Measurements from ENCODE around the gene RSPO1.
A peak's percentile ranks its signal among the peaks of the same experiment; 100 is the strongest.
"Not testable (repeated sequence)": the region's sequence is repeated elsewhere in the genome, so short reads cannot be mapped to it uniquely, and the experiment has no call there.

The RSPO1 gene

GRCh38 chr1:37634244-37634991, at the start of gene RSPO1:
TSS of gene RSPO1 (minus strand) at chr1:37634892. CDS start at chr1:37629661, 5,231 bp downstream.
- DNase-seq: no peak

- DNase-seq: not testable (repeated sequence)
These were observed 49.5 kb upstream of the RSPO1 start for GRCh38 chr1:37684182-37684581.

GRCh38 chr1:37682334-37682987, 47.8 kb upstream of the RSPO1 start:
- peak; percentile 41 to 76 (median 72) for DNase-seq

- no peak for DNase-seq
These were observed 46.2 kb upstream of the RSPO1 start for GRCh38 chr1:37680933-37681332.

GRCh38 chr1:37677808-37678207, 43.1 kb upstream of the RSPO1 start:
- no peak for DNase-seq

GRCh38 chr1:37677143-37677439, 42.4 kb upstream of the RSPO1 start:
- DNase-seq: no peak

GRCh38 chr1:37676281-37677142, 41.8 kb upstream of the RSPO1 start:
- no peak for DNase-seq

- peak; percentile 37 to 79 (median 50) for DNase-seq
These were observed 39.2 kb upstream of the RSPO1 start for GRCh38 chr1:37673920-37674319.

- DNase-seq: no peak
These were observed 37.6 kb upstream of the RSPO1 start for GRCh38 chr1:37672136-37672870.

GRCh38 chr1:37671261-37671660, 36.6 kb upstream of the RSPO1 start:
- DNase-seq: no peak

- DNase-seq: no peak
These were observed 35.4 kb upstream of the RSPO1 start for GRCh38 chr1:37670133-37670532.

- no peak for DNase-seq
These were observed 32.5 kb upstream of the RSPO1 start for GRCh38 chr1:37667023-37667671.

GRCh38 chr1:37666241-37666867, 31.7 kb upstream of the RSPO1 start:
- DNase-seq: no peak

- DNase-seq: no peak
These were observed 28.8 kb upstream of the RSPO1 start for GRCh38 chr1:37663426-37664000.

GRCh38 chr1:37662031-37662755, 27.5 kb upstream of the RSPO1 start:
- DNase-seq: no peak

- DNase-seq: no peak
These were observed 26.7 kb upstream of the RSPO1 start for GRCh38 chr1:37661401-37661800.

GRCh38 chr1:37660664-37661063, 26.0 kb upstream of the RSPO1 start:
- DNase-seq: no peak

GRCh38 chr1:37658486-37658885, 23.8 kb upstream of the RSPO1 start:
- DNase-seq: no peak

GRCh38 chr1:37657620-37658412, 23.1 kb upstream of the RSPO1 start:
- no peak for DNase-seq

GRCh38 chr1:37656881-37657280, 22.2 kb upstream of the RSPO1 start:
- no peak for DNase-seq
